HEK293 (cell line): Measurements from ENCODE around the gene MUC22.

Source experiments
- CTCF ChIA-PET: fragments of 350-600 bp; formaldehyde crosslinking; extraction: SDS; loops from one replicate; lab custom pipeline; 2021; ENCODE audit warnings: antibody characterized with exemption; lab: Yijun Ruan, JAX
- POLR2A ChIA-PET: fragments of 300-600 bp; formaldehyde crosslinking; extraction: SDS; loops from one replicate; lab custom pipeline; 2020; ENCODE audit warnings: antibody characterized with exemption, inconsistent platforms; lab: Yijun Ruan, JAX
- H3K27ac ChIP-seq: fragments of 200-500 bp; sonication (Bioruptor generic); 2 replicates; pipeline ENCODE4 v1.5.1; 2014; ENCODE audit warnings: low read depth, low read length, control low read depth, inconsistent platforms; ENCODE audit errors: extremely low read depth
- H3K36me3 ChIP-seq, 2 experiments: fragments of 200-500 bp in 1 of 2; sonication (Bioruptor generic) in 1 of 2; 1 replicate in 1 of 2; 2 replicates in 1 of 2; pipeline ENCODE4 v1.5.1; 2014 to 2017; ENCODE audit warnings: inconsistent platforms in 2 of 2, low read length in 2 of 2; ENCODE audit not compliant: control insufficient read depth in 2 of 2, insufficient read depth in 1 of 2
- H3K4me1 ChIP-seq: fragments of 200-500 bp; sonication (Bioruptor generic); 2 replicates; pipeline ENCODE4 v1.5.1; 2014; ENCODE audit warnings: mild to moderate bottlenecking, low read length, inconsistent platforms; ENCODE audit not compliant: control insufficient read depth, insufficient read depth
- H3K4me3 ChIP-seq: 2 replicates; pipeline ENCODE4 v1.5.1; 2011; ENCODE audit warnings: low read depth, mild to moderate bottlenecking, control low read depth, low read length, moderate library complexity
- H3K9me3 ChIP-seq: fragments of 200-500 bp; sonication (Bioruptor generic); 2 replicates; pipeline ENCODE4 v1.5.1; 2014; ENCODE audit warnings: low read depth, low read length, inconsistent platforms; ENCODE audit not compliant: control insufficient read depth, insufficient read depth
- IKZF3 ChIP-seq: fragments of 450-650 bp; IDR thresholded peaks from 2 replicates; pipeline ENCODE4 v1.5.0; 2018; ENCODE audit warnings: missing biosample characterization, mild to moderate bottlenecking, missing genetic modification characterization, moderate library complexity
- KLF7 ChIP-seq: fragments of 450-650 bp; formaldehyde crosslinking; IDR thresholded peaks from 2 replicates; pipeline ENCODE4 v1.5.1; 2016; ENCODE audit warnings: missing biosample characterization, missing genetic modification characterization, borderline replicate concordance
- PRDM1 ChIP-seq: fragments of 450-650 bp; formaldehyde crosslinking; IDR thresholded peaks from 2 replicates; pipeline ENCODE4; 2016; ENCODE audit warnings: missing biosample characterization, missing genetic modification characterization
- ZFP37 ChIP-seq: fragments of 450-650 bp; formaldehyde crosslinking; IDR thresholded peaks from 2 replicates; pipeline ENCODE4 v1.5.1; 2016; ENCODE audit warnings: missing biosample characterization, missing genetic modification characterization
- ZNF114 ChIP-seq: fragments of 450-650 bp; formaldehyde crosslinking; IDR thresholded peaks from 2 replicates; pipeline ENCODE4 v1.5.0; 2017; ENCODE audit warnings: missing biosample characterization, missing genetic modification characterization
- ZNF2 ChIP-seq: fragments of 450-650 bp; formaldehyde crosslinking; IDR thresholded peaks from 2 replicates; pipeline ENCODE4 v1.5.1; 2016; ENCODE audit warnings: missing biosample characterization, missing genetic modification characterization
- ZNF398 ChIP-seq: fragments of 450-650 bp; formaldehyde crosslinking; IDR thresholded peaks from 2 replicates; pipeline ENCODE4 v1.5.1; 2017; ENCODE audit warnings: missing biosample characterization, missing genetic modification characterization
- ZNF416 ChIP-seq: fragments of 450-650 bp; formaldehyde crosslinking; IDR thresholded peaks from 2 replicates; pipeline ENCODE4 v1.5.1; 2016; ENCODE audit warnings: missing biosample characterization, missing genetic modification characterization
- ZNF433 ChIP-seq: fragments of 450-650 bp; formaldehyde crosslinking; IDR thresholded peaks from 2 replicates; pipeline ENCODE4 v1.5.1; 2016; ENCODE audit warnings: missing biosample characterization, missing genetic modification characterization, low read depth
- ZNF488 ChIP-seq: fragments of 450-650 bp; formaldehyde crosslinking; IDR thresholded peaks from 2 replicates; pipeline ENCODE4 v1.5.1; 2016; ENCODE audit warnings: missing biosample characterization, missing genetic modification characterization
- ZNF510 ChIP-seq: fragments of 450-650 bp; formaldehyde crosslinking; IDR thresholded peaks from 2 replicates; pipeline ENCODE4 v1.5.1; 2018; ENCODE audit warnings: mild to moderate bottlenecking, missing genetic modification characterization, missing biosample characterization; ENCODE audit not compliant: insufficient replicate concordance
- ZNF518A ChIP-seq: fragments of 450-650 bp; formaldehyde crosslinking; conservative IDR thresholded peaks from 2 replicates; pipeline ENCODE4 v1.5.1; 2016; ENCODE audit warnings: low read depth, missing biosample characterization, missing genetic modification characterization
- ZNF585B ChIP-seq: fragments of 450-650 bp; formaldehyde crosslinking; IDR thresholded peaks from 2 replicates; pipeline ENCODE4 v1.5.1; 2016; ENCODE audit warnings: missing biosample characterization, missing genetic modification characterization
- ZNF624 ChIP-seq: fragments of 450-650 bp; formaldehyde crosslinking; IDR thresholded peaks from 2 replicates; pipeline ENCODE4 v1.5.1; 2017; ENCODE audit warnings: missing biosample characterization, missing genetic modification characterization
- ZNF658 ChIP-seq: fragments of 450-650 bp; formaldehyde crosslinking; IDR thresholded peaks from 2 replicates; pipeline ENCODE4; 2016; ENCODE audit warnings: missing biosample characterization, missing genetic modification characterization
- ZNF776 ChIP-seq: fragments of 450-650 bp; formaldehyde crosslinking; IDR thresholded peaks from 2 replicates; pipeline ENCODE4 v1.5.0; 2017; ENCODE audit warnings: missing biosample characterization, missing genetic modification characterization, borderline replicate concordance
- ZSCAN5A ChIP-seq: fragments of 450-650 bp; formaldehyde crosslinking; IDR thresholded peaks from 2 replicates; pipeline ENCODE4 v1.5.1; 2016; ENCODE audit warnings: missing biosample characterization, missing genetic modification characterization

Gene MUC22

GRCh38 chr6:30970946-30971345, 39.3 kb upstream of the MUC22 start:
- Histone ChIP-seq H3K27ac (no peak overlapping the region), H3K4me1 (no peaks in the 10 kb centered on the region), H3K9me3 (no peaks in the 10 kb centered on the region), H3K4me3 (no peak overlapping the region), H3K36me3 (no peaks in the 10 kb centered on the region)
- ChIA-PET POLR2A (no interaction called here), CTCF (interaction anchor here (0.9 kb wide), 1 partner anchor 12 kb away, joined by 3 read pairs; no protein-coding TSS in a partner anchor)
- no peak for TF ChIP-seq ZNF488 (tag by site-specific recombination)
- TF ChIP-seq ZNF2 = no peak
- TF ChIP-seq ZNF776 = no peak
- TF ChIP-seq PRDM1 (tag by site-specific recombination) = no peak
- TF ChIP-seq ZNF585B (tag by site-specific recombination) = no peak
- TF ChIP-seq IKZF3 (tag by site-specific recombination) = no peak
- TF ChIP-seq ZNF398 (tag by site-specific recombination) = no peak
- TF ChIP-seq KLF7 (tag by site-specific recombination) = no peak

- TF ChIP-seq ZNF624 (tag by site-specific recombination) (no peak), ZNF510 (tag by site-specific recombination) (no peak), ZNF114 (tag by site-specific recombination) (no peak), ZFP37 (tag by site-specific recombination) (no peak), ZNF658 (no peak), ZNF518A (tag by site-specific recombination) (no peak), ZSCAN5A (tag by site-specific recombination) (no peak), ZNF416 (no peak), ZNF433 (tag by site-specific recombination) (no peak), PRDM1 (tag by site-specific recombination) (no peak)
- TF ChIP-seq, all 188 proteins: peak for 0
- no peaks in the 10 kb centered on the region for H3K36me3 ChIP-seq
- H3K4me1 ChIP-seq = no peaks in the 10 kb centered on the region
- H3K9me3 ChIP-seq = no peaks in the 10 kb centered on the region
- POLR2A ChIA-PET = interaction anchor here (0.9 kb wide), 1 partner anchor 9 kb away, joined by 3 read pairs; no protein-coding TSS in a partner anchor
- no peak overlapping the region for H3K27ac ChIP-seq
- H3K4me3 ChIP-seq = no peak overlapping the region
- CTCF ChIA-PET = interaction anchor here (0.6 to 3.1 kb wide), 3 partner anchors 9 to 57 kb away, joined by 3 to 8 read pairs (median 6); no protein-coding TSS in a partner anchor
Observed at GRCh38 chr6:30972816-30973215, 37.5 kb upstream of the MUC22 start.
